A673 (cell line): Measurements from ENCODE around the gene ABCB4. TPM values are rescaled to one million over a fixed set of nuclear protein-coding genes. Genes with fewer than 3 reads are reported as not detected.

Experiments used
- BruUV-seq: library from RNA; stranded (reverse); fragments of 400-500 nt; replicated peaks from 2 replicates; lab custom pipeline; 2021; lab: Mats Ljungman, UMichigan
- CTCF ChIA-PET: fragments of 300-600 bp; sonication (Branson Sonifier 250); formaldehyde crosslinking; loops from one replicate; lab custom pipeline; 2022; ENCODE audit warnings: antibody characterized with exemption; lab: Charles Lee
- POLR2A ChIA-PET: fragments of 300-600 bp; sonication (Branson Sonifier 250); formaldehyde crosslinking; loops from one replicate; lab custom pipeline; 2022; ENCODE audit warnings: antibody characterized with exemption; ENCODE audit not compliant: low non-redundant PET; lab: Charles Lee
- DNase-seq: peaks from one replicate; pipeline ENCODE4 v3.0.0-alpha.2; 2015; ENCODE audit warnings: low spot score
- H3K27ac ChIP-seq: fragments of 200-600 bp; sonication (generic); 2 replicates; pipeline ENCODE4 v1.5.1; 2016; ENCODE audit warnings: mixed run types, low read depth, mild to moderate bottlenecking, mixed read lengths, antibody characterized with exemption, low read length; ENCODE audit not compliant: poor library complexity, severe bottlenecking
- H3K27me3 ChIP-seq: fragments of 200-600 bp; sonication (generic); replicated peaks from 2 replicates; pipeline ENCODE4 v1.6.1; 2017; ENCODE audit warnings: mixed run types, low read depth, mild to moderate bottlenecking, mixed read lengths, antibody characterized with exemption, low read length; ENCODE audit not compliant: insufficient read depth, poor library complexity
- H3K36me3 ChIP-seq: fragments of 200-600 bp; sonication (generic); 2 replicates; pipeline ENCODE4 v1.6.1; 2016; ENCODE audit warnings: mixed run types, mild to moderate bottlenecking, mixed read lengths, antibody characterized with exemption, low read length; ENCODE audit not compliant: insufficient read depth, poor library complexity, severe bottlenecking
- H3K4me1 ChIP-seq: fragments of 200-600 bp; sonication (generic); 2 replicates; pipeline ENCODE4 v1.6.1; 2017; ENCODE audit warnings: mixed run types, mild to moderate bottlenecking, mixed read lengths, antibody characterized with exemption, low read length; ENCODE audit not compliant: insufficient read depth, poor library complexity, severe bottlenecking
- H3K4me3 ChIP-seq: fragments of 200-600 bp; sonication (generic); 2 replicates; pipeline ENCODE4 v1.5.1; 2016; ENCODE audit warnings: low read depth, mixed run types, mild to moderate bottlenecking, mixed read lengths, low read length; ENCODE audit not compliant: poor library complexity, severe bottlenecking
- H3K9me3 ChIP-seq: fragments of 200-600 bp; sonication (generic); 2 replicates; pipeline ENCODE4 v1.6.1; 2016; ENCODE audit warnings: mixed run types, low read depth, mild to moderate bottlenecking, mixed read lengths, antibody characterized with exemption, low read length; ENCODE audit not compliant: poor library complexity, severe bottlenecking
- EZH2 ChIP-seq: fragments of 200-600 bp; sonication (generic); IDR thresholded peaks from 2 replicates; pipeline ENCODE4 v1.6.1; 2017; ENCODE audit warnings: borderline replicate concordance, low read depth, mild to moderate bottlenecking, mixed read lengths, antibody characterized with exemption, low read length; ENCODE audit not compliant: poor library complexity, severe bottlenecking
- intact Hi-C: fragments of 100-400 bp; cut with micrococcal nuclease; formaldehyde crosslinking; loops from one replicate; pipeline ENCODE4 v1.10.0; 2022; ENCODE audit not compliant: unreplicated experiment
- total RNA-seq: library from RNA; stranded (reverse); gene quantifications from 2 replicates; pipeline ENCODE4 v1.2.3, GENCODE V29; 2021
- TF ChIP-seq, protein P1 (sequence below): fragments of 300-800, 200-600 bp; sonication (generic); conservative IDR thresholded peaks from 2 replicates; pipeline ENCODE4 v1.5.1; 2017; ENCODE audit warnings: low read depth, mild to moderate bottlenecking, antibody characterized with exemption, low read length, moderate library complexity, mixed read lengths

Gene ABCB4
- total RNA-seq, 1 experiment from 2014 or later: 0.15 TPM

DNA sequence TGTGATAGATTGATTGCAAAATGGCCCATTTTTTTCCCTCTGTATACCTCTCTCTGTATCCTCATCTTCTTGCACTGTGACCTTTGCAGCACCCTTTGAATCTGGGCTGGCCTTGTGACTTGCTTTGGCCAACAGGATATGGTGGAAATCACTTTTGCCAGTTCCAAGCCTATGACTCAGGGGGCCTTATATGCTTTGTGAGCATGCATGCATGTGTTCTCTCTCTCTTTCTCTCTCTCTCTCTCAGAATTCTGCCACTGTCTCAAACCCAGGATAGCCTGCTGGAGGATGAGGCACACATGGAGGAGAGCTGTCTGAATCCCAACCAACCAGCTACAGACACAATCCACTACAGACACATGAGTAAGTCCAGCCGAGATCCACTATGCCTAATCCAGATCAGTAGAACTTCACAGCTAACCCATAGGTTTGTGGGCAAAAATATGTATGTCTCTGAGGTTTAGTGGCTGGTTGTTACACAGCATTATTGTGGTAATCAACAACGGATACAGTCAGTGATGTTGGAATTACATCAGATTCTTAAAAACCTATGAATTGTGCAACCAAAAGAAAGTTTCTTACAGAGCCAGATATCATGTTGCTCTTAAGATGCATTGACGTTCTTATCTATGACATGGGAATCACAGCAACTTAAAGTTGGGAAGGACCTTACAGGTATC lies 41.8 kb upstream of the ABCB4 start:
- H3K9me3 ChIP-seq: no peaks in the 10 kb centered on the region
- ChIA-PET CTCF (no interaction called here), POLR2A (no interaction called here)
- no TSS peak for BruUV-seq
- no peaks in the 10 kb centered on the region for H3K27me3 ChIP-seq
- no peaks in the 10 kb centered on the region for H3K4me1 ChIP-seq
- TF ChIP-seq, protein P1, sequence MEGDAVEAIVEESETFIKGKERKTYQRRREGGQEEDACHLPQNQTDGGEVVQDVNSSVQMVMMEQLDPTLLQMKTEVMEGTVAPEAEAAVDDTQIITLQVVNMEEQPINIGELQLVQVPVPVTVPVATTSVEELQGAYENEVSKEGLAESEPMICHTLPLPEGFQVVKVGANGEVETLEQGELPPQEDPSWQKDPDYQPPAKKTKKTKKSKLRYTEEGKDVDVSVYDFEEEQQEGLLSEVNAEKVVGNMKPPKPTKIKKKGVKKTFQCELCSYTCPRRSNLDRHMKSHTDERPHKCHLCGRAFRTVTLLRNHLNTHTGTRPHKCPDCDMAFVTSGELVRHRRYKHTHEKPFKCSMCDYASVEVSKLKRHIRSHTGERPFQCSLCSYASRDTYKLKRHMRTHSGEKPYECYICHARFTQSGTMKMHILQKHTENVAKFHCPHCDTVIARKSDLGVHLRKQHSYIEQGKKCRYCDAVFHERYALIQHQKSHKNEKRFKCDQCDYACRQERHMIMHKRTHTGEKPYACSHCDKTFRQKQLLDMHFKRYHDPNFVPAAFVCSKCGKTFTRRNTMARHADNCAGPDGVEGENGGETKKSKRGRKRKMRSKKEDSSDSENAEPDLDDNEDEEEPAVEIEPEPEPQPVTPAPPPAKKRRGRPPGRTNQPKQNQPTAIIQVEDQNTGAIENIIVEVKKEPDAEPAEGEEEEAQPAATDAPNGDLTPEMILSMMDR: no peak
- TF ChIP-seq EZH2: no peak
- no peak overlapping the region for H3K27ac ChIP-seq
- intact Hi-C loops: no loop called here
- no peak for DNase-seq
- no peaks in the 10 kb centered on the region for H3K36me3 ChIP-seq
- no peak overlapping the region for H3K4me3 ChIP-seq

DNA sequence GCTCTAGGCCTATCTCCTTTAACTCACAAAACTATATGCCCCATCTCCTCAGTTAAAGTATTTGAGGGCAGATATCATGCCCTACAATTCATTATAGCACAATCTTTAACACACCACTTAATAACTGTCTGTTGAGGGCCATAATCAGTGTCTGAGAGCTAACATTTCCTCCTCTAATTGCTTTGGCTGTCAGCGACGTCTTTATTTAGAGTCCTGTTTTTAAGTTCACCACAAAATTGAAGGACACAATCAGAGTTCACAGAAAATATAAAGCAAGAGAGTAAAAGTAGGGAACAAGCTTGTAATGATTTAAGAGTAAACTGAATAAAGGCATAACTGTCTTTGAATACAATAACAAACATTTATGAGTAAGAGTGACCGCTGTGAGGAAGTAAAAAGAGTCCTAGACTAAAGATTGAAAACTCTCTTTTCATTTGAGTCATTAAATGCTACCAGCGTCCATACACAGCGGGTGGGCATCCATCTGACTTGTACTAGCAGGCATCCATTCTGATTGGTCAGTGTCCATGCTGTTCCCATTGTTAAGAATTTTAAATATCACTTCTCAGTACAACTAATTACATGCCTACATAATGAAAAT lies 38.4 kb upstream of the ABCB4 start:
- DNase-seq: no peak
- CTCF ChIA-PET: no interaction called here
- Histone ChIP-seq H3K9me3 (no peaks in the 10 kb centered on the region), H3K27ac (no peak overlapping the region), H3K4me3 (no peak overlapping the region), H3K4me1 (no peaks in the 10 kb centered on the region), H3K36me3 (no peaks in the 10 kb centered on the region), H3K27me3 (no peaks in the 10 kb centered on the region)
- intact Hi-C loops: no loop called here
- TF ChIP-seq, protein P1: no peak
- no peak for TF ChIP-seq EZH2
- no TSS peak for BruUV-seq
- POLR2A ChIA-PET: no interaction called here

DNA sequence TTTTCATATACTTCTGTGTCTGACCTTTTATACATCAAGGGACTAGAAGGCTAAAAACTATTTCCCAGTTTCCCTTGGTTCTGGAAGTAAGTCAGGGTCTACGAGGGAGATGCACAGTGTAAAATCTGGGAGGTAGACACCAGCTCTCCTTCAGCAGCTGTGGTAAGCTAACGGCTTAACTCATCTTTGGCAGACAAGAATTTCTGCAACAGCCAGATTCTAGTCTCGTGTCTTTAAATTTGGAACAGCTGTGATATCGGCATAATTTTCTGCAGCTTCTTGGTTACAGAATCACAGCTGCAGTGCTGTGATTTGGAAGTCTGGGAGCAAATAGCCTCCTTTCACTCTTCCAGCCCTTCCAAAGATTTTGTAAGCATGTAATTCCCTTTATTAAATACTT lies 37.4 kb upstream of the ABCB4 start:
- Histone ChIP-seq H3K36me3 (no peaks in the 10 kb centered on the region), H3K27ac (no peak overlapping the region), H3K4me1 (no peaks in the 10 kb centered on the region), H3K9me3 (no peaks in the 10 kb centered on the region), H3K4me3 (no peak overlapping the region), H3K27me3 (no peaks in the 10 kb centered on the region)
- ChIA-PET POLR2A (no interaction called here), CTCF (no interaction called here)
- BruUV-seq: no TSS peak
- TF ChIP-seq, protein P1: no peak
- TF ChIP-seq EZH2: no peak
- no peak for DNase-seq
- intact Hi-C loops: no loop called here
